CD8-positive, alpha-beta memory T cell (primary cell): ENCODE results near the gene TRAF3IP1. TPM values are rescaled to one million over a fixed set of nuclear protein-coding genes. Genes with fewer than 3 reads are reported as not detected.

ENCODE experiments used
- CTCF ChIA-PET: fragments of 350-600 bp; sonication (Branson Sonifier 250); formaldehyde crosslinking; loops from one replicate; lab custom pipeline; 2021; ENCODE audit warnings: antibody characterized with exemption; lab: Charles Lee
- POLR2A ChIA-PET: fragments of 350-600 bp; sonication (Branson Sonifier 250); formaldehyde crosslinking; loops from one replicate; lab custom pipeline; 2021; ENCODE audit warnings: antibody characterized with exemption; lab: Charles Lee
- DNase-seq, 5 donors: peaks; one replicate each; pipeline versions ENCODE4 v3.0.0 to v3.0.0-alpha.2; 2020 to 2022; ENCODE audit warnings: mixed read lengths in 1 of 5
- H3K27ac ChIP-seq: one replicate; pipeline ENCODE4 v1.7.0; 2013; ENCODE audit warnings: low read depth, mild to moderate bottlenecking, low read length, moderate library complexity
- H3K27me3 ChIP-seq: 2 replicates; pipeline ENCODE4 v1.7.0; 2013; ENCODE audit warnings: low read length, mild to moderate bottlenecking; ENCODE audit not compliant: insufficient read depth, poor library complexity, severe bottlenecking
- H3K36me3 ChIP-seq: 2 replicates; pipeline ENCODE4 v1.7.0; 2013; ENCODE audit warnings: mild to moderate bottlenecking, low read length, moderate library complexity; ENCODE audit not compliant: insufficient read depth
- H3K4me1 ChIP-seq: 2 replicates; pipeline ENCODE4 v1.7.0; 2013; ENCODE audit warnings: mild to moderate bottlenecking, low read length, moderate library complexity; ENCODE audit not compliant: insufficient read depth
- H3K4me3 ChIP-seq: 2 replicates; pipeline ENCODE4 v1.7.0; 2013; ENCODE audit warnings: mild to moderate bottlenecking, low read length
- H3K9me3 ChIP-seq: 2 replicates; pipeline ENCODE4 v1.7.0; 2013; ENCODE audit warnings: mild to moderate bottlenecking, low read length
- H3K27ac Mint-ChIP-seq, 8 donors: one replicate each; pipeline ENCODE4 v1.8.0; 2020 to 2021; ENCODE audit warnings: mixed read lengths in 8 of 8, mild to moderate bottlenecking in 6 of 8, inconsistent platforms in 3 of 8, moderate library complexity in 3 of 8
- H3K27me3 Mint-ChIP-seq, 2 donors: one replicate each; pipeline ENCODE4 v1.8.0; 2020 to 2021; ENCODE audit warnings: mixed read lengths in 2 of 2, mild to moderate bottlenecking in 1 of 2, moderate library complexity in 1 of 2
- H3K36me3 Mint-ChIP-seq, 3 donors: one replicate each; pipeline ENCODE4 v1.8.0; 2020 to 2021; ENCODE audit warnings: mixed read lengths in 3 of 3, inconsistent platforms in 1 of 3, mild to moderate bottlenecking in 1 of 3
- H3K4me1 Mint-ChIP-seq, 3 donors: one replicate each; pipeline ENCODE4 v1.8.0; 2020 to 2021; ENCODE audit warnings: mixed read lengths in 3 of 3, inconsistent platforms in 1 of 3, mild to moderate bottlenecking in 1 of 3
- H3K4me3 Mint-ChIP-seq, 7 donors: one replicate each; pipeline ENCODE4 v1.8.0; 2020 to 2021; ENCODE audit warnings: mixed read lengths in 7 of 7, mild to moderate bottlenecking in 6 of 7, moderate library complexity in 4 of 7, inconsistent platforms in 2 of 7
- H3K9me3 Mint-ChIP-seq, 5 donors: one replicate each; pipeline ENCODE4 v1.8.0; 2020 to 2022; ENCODE audit warnings: mixed read lengths in 5 of 5, mild to moderate bottlenecking in 3 of 5, moderate library complexity in 2 of 5, inconsistent platforms in 1 of 5
- polyA plus RNA-seq: library from polyadenylated mRNA; unstranded; fragments of 300-500 nt; fragmentation: Illumina TruSeq; gene quantifications from one replicate; pipeline ENCODE4 v1.2.3, GENCODE V29; 2021
- total RNA-seq, 2 experiments: library from RNA; stranded (reverse); gene quantifications; one replicate each; pipeline ENCODE4 v1.2.3, GENCODE V29; 2021

Gene TRAF3IP1
- total and polyA plus RNA-seq, 3 experiments from 2014 or later, result 10.2 to 15.9 (median 14.7) TPM

DNA sequence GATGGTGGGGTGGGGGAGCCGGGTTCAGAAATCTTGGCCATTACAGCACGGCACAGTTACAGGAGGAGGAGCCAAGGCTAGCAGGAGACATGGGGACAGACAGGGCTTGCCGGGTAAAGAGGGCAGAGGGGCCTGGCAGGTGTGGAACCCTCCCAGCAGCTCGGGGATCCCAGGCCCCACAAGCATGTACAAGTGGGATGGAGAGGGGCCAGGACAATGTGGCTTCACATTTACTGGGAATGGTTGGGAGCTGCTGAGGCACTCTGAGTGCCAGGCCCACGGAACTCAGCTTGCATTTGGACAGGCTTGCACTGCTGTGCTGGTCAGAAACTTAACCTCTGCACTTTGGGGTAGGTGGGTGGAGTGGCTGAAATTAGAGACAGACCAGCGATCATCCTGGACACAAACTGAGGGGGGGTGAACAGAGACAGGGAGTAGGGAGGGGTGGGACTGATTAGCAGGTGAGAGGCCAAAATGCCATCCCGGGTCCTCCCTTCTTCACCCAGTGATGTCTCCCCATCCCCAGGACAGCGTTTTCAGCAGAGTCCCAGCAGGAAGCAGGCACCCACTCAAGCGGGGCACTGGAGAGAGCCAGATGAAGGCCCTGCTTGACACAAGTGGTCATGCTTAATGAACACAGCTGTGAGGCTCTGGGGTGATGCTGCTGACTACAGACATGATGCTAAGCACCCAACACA, 41.5 kb upstream of the TRAF3IP1 start:
- peaks cover 13 to 25% (median 17%) of the 10 kb centered on the region in 3 donors for H3K4me1 Mint-ChIP-seq
- Histone ChIP-seq H3K4me3 (no peak overlapping the region), H3K36me3 (peaks cover 6% of the 10 kb centered on the region), H3K9me3 (no peaks in the 10 kb centered on the region), H3K27me3 (no peaks in the 10 kb centered on the region), H3K27ac (no peak overlapping the region), H3K4me1 (no peaks in the 10 kb centered on the region)
- ChIA-PET CTCF (interaction anchor here (0.7 kb wide), 1 partner anchor 10 kb away, joined by 3 read pairs; the partner anchor contains the start of gene PER2), POLR2A (no interaction called here)
- H3K27ac Mint-ChIP-seq, result peak overlapping the region in 4 of 8 donors; percentile 20 to 75 (median 54)
- H3K27me3 Mint-ChIP-seq, result no peaks in the 10 kb centered on the region
- H3K9me3 Mint-ChIP-seq, result no peaks in the 10 kb centered on the region
- DNase-seq, result peak in 1 of 5 donors; percentile 1
- no peak overlapping the region for H3K4me3 Mint-ChIP-seq
- peaks cover 0 to 40% (median 9%) of the 10 kb centered on the region in 3 donors for H3K36me3 Mint-ChIP-seq

GRCh38 chr2:238279324-238279682, 41.0 kb upstream of the TRAF3IP1 start:
- no peaks in the 10 kb centered on the region for H3K27me3 ChIP-seq

DNA sequence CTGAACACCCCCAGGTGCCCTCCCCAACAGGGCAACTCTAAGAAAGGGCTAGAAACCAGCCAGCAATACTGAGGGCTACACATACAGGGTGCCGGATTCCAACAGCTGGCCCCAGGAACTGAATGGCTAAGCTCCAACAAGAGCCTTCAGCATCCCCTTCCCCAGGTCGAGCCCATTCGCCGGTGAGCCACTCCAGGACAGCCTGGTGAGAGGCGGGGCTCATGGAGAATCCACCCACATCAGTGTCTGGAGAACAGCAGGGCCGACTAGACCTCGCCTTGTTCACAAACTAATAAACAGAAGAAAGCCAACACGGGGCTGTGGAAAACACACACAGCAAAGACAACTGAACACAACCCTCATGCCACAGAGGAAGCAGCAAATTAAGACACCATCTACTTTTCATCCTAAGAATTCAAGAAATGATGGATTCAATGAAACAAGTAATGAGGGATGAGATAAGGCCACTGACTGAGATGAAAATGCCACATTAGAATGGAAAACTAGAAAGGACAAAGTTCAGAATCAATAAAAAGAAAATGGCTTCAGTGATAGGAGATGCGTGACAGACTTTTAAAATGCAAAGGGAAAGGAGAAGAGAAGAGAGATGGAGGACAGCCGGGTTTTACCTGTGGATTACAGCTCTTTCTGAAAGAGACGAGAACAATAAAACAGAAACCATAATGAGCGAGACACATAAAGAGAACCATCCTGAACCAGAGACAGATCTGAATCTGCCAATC, 40.1 kb upstream of the TRAF3IP1 start:
- DNase-seq, result no peak
- ChIA-PET POLR2A (no interaction called here), CTCF (no interaction called here)
- Mint-ChIP-seq H3K4me3 (peak overlapping the region in 1 of 7 donors; percentile 31), H3K27ac (peak overlapping the region in 1 of 8 donors; percentile 55), H3K9me3 (no peaks in the 10 kb centered on the region), H3K4me1 (peaks cover 13 to 30% (median 20%) of the 10 kb centered on the region in 3 donors), H3K27me3 (no peaks in the 10 kb centered on the region), H3K36me3 (peaks cover 0 to 25% (median 7%) of the 10 kb centered on the region in 3 donors)
- Histone ChIP-seq H3K36me3 (peaks cover 6% of the 10 kb centered on the region), H3K27ac (no peak overlapping the region), H3K4me1 (no peaks in the 10 kb centered on the region), H3K9me3 (no peaks in the 10 kb centered on the region), H3K27me3 (no peaks in the 10 kb centered on the region), H3K4me3 (no peak overlapping the region)

More at GRCh38 chr2:238279324-238279682, 41.0 kb upstream of the TRAF3IP1 start:
- Histone ChIP-seq H3K4me3 (no peak overlapping the region), H3K9me3 (no peaks in the 10 kb centered on the region), H3K4me1 (no peaks in the 10 kb centered on the region), H3K36me3 (peaks cover 6% of the 10 kb centered on the region), H3K27ac (no peak overlapping the region)
- Mint-ChIP-seq H3K36me3 (peaks cover 0 to 35% (median 7%) of the 10 kb centered on the region in 3 donors), H3K9me3 (no peaks in the 10 kb centered on the region), H3K27me3 (no peaks in the 10 kb centered on the region), H3K4me3 (no peak overlapping the region), H3K27ac (no peak overlapping the region), H3K4me1 (peaks cover 13 to 25% (median 17%) of the 10 kb centered on the region in 3 donors)
- POLR2A ChIA-PET, result no interaction called here
- CTCF ChIA-PET, result interaction anchor here (0.7 kb wide), 1 partner anchor 9 kb away, joined by 3 read pairs; the partner anchor contains the start of gene PER2
- no peak for DNase-seq

GRCh38 chr2:238281826-238282480, 38.4 kb upstream of the TRAF3IP1 start:
- no peaks in the 10 kb centered on the region for H3K27me3 Mint-ChIP-seq
- peak overlapping the region in 1 of 7 donors; percentile 69 for H3K4me3 Mint-ChIP-seq
- ChIA-PET CTCF (no interaction called here), POLR2A (no interaction called here)
- no peak overlapping the region for H3K4me3 ChIP-seq
- H3K4me1 ChIP-seq, result peaks cover 2% of the 10 kb centered on the region
- H3K9me3 ChIP-seq, result no peaks in the 10 kb centered on the region
- H3K36me3 Mint-ChIP-seq, result peaks cover 0 to 13% (median 3%) of the 10 kb centered on the region in 3 donors
- DNase-seq, result peak in 1 of 5 donors; percentile 43
- no peaks in the 10 kb centered on the region for H3K27me3 ChIP-seq
- peaks cover 24 to 41% (median 26%) of the 10 kb centered on the region in 3 donors for H3K4me1 Mint-ChIP-seq
- H3K9me3 Mint-ChIP-seq, result no peaks in the 10 kb centered on the region
- H3K27ac ChIP-seq, result no peak overlapping the region
- H3K27ac Mint-ChIP-seq, result peak overlapping the region in 2 of 8 donors; percentile 15 to 57
- no peaks in the 10 kb centered on the region for H3K36me3 ChIP-seq

DNA sequence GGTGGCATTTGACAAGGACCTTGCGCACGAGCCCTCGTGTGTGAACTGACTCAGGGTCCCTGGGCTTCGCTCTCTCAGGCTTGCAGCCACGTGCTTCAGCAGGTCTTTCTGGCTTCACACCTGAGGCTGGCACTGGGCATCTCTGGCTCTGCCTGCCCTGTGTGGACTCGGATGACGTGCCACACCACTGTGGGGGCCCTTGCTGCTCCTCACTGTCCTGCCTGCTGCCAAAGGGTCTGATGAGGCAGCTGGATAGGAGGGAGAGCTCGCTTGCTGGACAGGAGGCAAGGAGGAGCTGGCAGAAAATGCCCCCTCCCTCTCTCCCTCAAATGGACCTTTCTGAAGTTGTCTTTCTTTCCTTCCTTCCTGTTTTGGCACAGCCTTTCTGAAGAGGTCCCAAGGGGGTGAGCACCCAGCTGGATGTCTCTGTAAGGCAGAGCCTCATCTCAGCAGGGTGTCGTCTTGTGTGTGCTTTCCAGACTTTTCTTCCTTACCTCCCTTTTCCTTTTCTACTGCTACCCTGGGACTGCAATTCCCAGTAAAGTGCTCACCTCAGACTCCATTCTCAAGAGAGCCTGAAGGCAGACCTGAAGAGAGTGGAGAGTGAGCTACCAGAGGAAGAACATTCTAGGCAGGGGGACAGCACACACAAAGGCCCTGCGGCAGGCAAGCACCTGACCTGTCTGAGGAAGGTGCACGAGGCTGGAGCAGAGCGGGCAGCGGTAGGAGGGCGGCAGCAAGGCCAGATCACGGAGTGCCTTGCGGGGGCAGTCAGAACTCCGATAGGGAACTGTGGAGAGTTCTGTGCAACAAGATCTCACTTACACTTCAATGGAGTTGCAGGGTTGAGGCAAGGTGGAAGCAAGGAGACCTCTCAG, 37.2 kb upstream of the TRAF3IP1 start:
- H3K36me3 ChIP-seq, result no peaks in the 10 kb centered on the region
- no peaks in the 10 kb centered on the region for H3K27me3 ChIP-seq
- Mint-ChIP-seq H3K4me1 (peaks cover 33 to 53% (median 34%) of the 10 kb centered on the region in 3 donors), H3K27ac (peak overlapping the region in 4 of 8 donors; percentile 28 to 63 (median 58)), H3K27me3 (no peaks in the 10 kb centered on the region), H3K36me3 (peaks cover 0 to 4% (median 0%) of the 10 kb centered on the region in 3 donors), H3K4me3 (peak overlapping the region in 1 of 7 donors; percentile 69), H3K9me3 (no peaks in the 10 kb centered on the region)
- ChIA-PET CTCF (no interaction called here), POLR2A (no interaction called here)
- no peak overlapping the region for H3K4me3 ChIP-seq
- H3K9me3 ChIP-seq, result no peaks in the 10 kb centered on the region
- H3K27ac ChIP-seq, result no peak overlapping the region
- peak in 1 of 5 donors; percentile 27 for DNase-seq
- peaks cover 13% of the 10 kb centered on the region for H3K4me1 ChIP-seq

- Mint-ChIP-seq H3K9me3 (no peaks in the 10 kb centered on the region), H3K27ac (peak overlapping the region in 1 of 8 donors; percentile 15), H3K4me1 (peaks cover 40 to 67% (median 43%) of the 10 kb centered on the region in 3 donors), H3K4me3 (peak overlapping the region in 1 of 7 donors; percentile 39), H3K27me3 (no peaks in the 10 kb centered on the region), H3K36me3 (peaks cover 0 to 6% (median 0%) of the 10 kb centered on the region in 3 donors)
- no peak overlapping the region for H3K27ac ChIP-seq
- no peak overlapping the region for H3K4me3 ChIP-seq
- H3K36me3 ChIP-seq, result no peaks in the 10 kb centered on the region
- CTCF ChIA-PET, result interaction anchor here (1.1 to 2.6 kb wide), 3 partner anchors 22 to 362 kb away, joined by 3 to 7 read pairs (median 3); no protein-coding TSS in a partner anchor
- POLR2A ChIA-PET, result no interaction called here
- no peaks in the 10 kb centered on the region for H3K27me3 ChIP-seq
- no peaks in the 10 kb centered on the region for H3K9me3 ChIP-seq
- peak in 1 of 5 donors; percentile 15 for DNase-seq
- H3K4me1 ChIP-seq, result peaks cover 20% of the 10 kb centered on the region
Observed at GRCh38 chr2:238284802-238285515, 35.4 kb upstream of the TRAF3IP1 start.
